OCI-LY7 (cell line): ENCODE data around the gene ZBTB32.

ENCODE experiments used
- EZH2phosphoT487 ChIP-seq: fragments of 200-600 bp; sonication (generic); IDR thresholded peaks from 2 replicates; pipeline ENCODE4 v1.6.1; 2018; ENCODE audit warnings: low read depth, borderline replicate concordance, mild to moderate bottlenecking, mixed run types, antibody characterized with exemption, low read length, moderate library complexity, mixed read lengths
- TF ChIP-seq, protein P1 (sequence below): fragments of 200-600 bp; sonication (generic); conservative IDR thresholded peaks from 2 replicates; pipeline ENCODE4 v1.5.1; 2014; ENCODE audit warnings: mild to moderate bottlenecking, antibody characterized with exemption, low read length, moderate library complexity, mixed read lengths

DNA sequence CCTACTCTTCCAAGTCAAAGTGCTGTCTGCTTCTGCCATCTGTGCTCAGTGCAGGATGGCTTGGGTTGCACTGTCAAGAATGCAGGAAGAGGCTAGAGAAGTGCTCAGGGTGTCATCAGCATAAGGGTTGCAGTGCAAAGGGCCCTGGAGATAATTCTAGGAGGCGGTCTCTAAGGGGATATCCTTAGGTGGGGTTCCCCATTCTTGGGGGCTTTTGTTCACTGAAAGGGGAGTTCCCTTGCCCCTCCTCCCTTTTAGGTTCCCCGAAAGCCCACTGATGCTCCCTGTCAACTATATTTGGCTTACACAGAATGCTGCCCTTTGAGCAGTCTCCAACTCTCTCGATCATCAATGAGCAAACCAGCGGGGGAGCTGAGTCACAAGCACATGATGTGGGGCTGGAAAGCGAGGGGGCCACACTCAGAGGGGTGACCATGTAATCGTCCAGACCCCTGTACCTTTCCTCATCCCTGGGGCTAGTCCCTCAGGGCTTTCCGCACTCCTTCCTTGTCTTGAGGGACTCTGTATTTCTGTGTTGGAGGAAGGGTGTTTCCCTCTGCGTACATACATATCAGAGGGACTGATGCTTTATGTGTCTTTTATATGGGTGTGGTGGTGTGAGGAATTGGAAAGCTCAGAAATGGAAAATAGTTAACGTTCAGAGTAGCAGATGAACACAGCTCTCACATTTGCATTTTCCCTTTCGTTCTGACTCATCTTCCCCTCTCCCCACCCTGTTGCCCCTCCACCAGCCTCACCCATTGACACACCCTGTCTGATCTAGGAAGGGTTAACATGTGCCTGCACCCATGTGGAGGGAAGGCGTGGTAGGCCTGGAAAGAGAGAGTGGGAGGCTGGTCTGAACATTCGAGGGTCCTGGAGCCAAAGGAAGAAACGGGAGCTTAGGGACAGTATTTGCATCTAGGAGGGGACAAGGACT is 6.7 kb downstream of the ZBTB32 start:
- TF ChIP-seq, protein P1, sequence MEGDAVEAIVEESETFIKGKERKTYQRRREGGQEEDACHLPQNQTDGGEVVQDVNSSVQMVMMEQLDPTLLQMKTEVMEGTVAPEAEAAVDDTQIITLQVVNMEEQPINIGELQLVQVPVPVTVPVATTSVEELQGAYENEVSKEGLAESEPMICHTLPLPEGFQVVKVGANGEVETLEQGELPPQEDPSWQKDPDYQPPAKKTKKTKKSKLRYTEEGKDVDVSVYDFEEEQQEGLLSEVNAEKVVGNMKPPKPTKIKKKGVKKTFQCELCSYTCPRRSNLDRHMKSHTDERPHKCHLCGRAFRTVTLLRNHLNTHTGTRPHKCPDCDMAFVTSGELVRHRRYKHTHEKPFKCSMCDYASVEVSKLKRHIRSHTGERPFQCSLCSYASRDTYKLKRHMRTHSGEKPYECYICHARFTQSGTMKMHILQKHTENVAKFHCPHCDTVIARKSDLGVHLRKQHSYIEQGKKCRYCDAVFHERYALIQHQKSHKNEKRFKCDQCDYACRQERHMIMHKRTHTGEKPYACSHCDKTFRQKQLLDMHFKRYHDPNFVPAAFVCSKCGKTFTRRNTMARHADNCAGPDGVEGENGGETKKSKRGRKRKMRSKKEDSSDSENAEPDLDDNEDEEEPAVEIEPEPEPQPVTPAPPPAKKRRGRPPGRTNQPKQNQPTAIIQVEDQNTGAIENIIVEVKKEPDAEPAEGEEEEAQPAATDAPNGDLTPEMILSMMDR: no peak
- TF ChIP-seq EZH2phosphoT487: no peak
